PC-3 (cell line): ENCODE measurements around the gene WNT5B. TPM values are rescaled to one million over a fixed set of nuclear protein-coding genes. Genes with fewer than 3 reads are reported as not detected.

Experiments used
- ATAC-seq: fragments of 200-7000 bp; cut with Tn5 transposase; 2 replicates; pipeline ENCODE4 v1.9.1; 2020; ENCODE audit warnings: mild to moderate bottlenecking, moderate library complexity
- BruUV-seq: library from RNA; stranded (reverse); fragments of 400-500 nt; replicated peaks from 2 replicates; lab custom pipeline; 2021; lab: Mats Ljungman, UMichigan
- CTCF ChIA-PET: fragments of 300-600 bp; sonication (Branson Sonifier 250); formaldehyde crosslinking; loops from one replicate; lab custom pipeline; 2022; ENCODE audit warnings: antibody characterized with exemption; lab: Charles Lee
- POLR2A ChIA-PET: fragments of 300-600 bp; sonication (Branson Sonifier 250); formaldehyde crosslinking; loops from one replicate; lab custom pipeline; 2022; ENCODE audit warnings: antibody characterized with exemption; ENCODE audit not compliant: unreplicated experiment; lab: Charles Lee
- DNase-seq: peaks from one replicate; pipeline ENCODE4 v3.0.0-alpha.2; 2015
- H2AFZ ChIP-seq: fragments of 300-600 bp; sonication (generic); 2 replicates; pipeline ENCODE4 v1.6.0; 2016; ENCODE audit warnings: antibody characterized with exemption, low read length
- H3F3A ChIP-seq: fragments of 300-600 bp; sonication (generic); one replicate; pipeline ENCODE4 v1.6.0; 2017; ENCODE audit warnings: antibody characterized with exemption, low read length, control low read depth, mild to moderate bottlenecking; ENCODE audit not compliant: unreplicated experiment
- H3K27ac ChIP-seq: fragments of 300-600 bp; sonication (generic); 2 replicates; pipeline ENCODE4 v1.5.1; 2016; ENCODE audit warnings: mild to moderate bottlenecking, low read length
- H3K27me3 ChIP-seq: fragments of 300-600 bp; sonication (generic); 2 replicates; pipeline ENCODE4 v1.6.1; 2016; ENCODE audit warnings: low read length, mixed read lengths
- H3K36me3 ChIP-seq: fragments of 300-600 bp; sonication (generic); 2 replicates; pipeline ENCODE4 v1.6.1; 2016; ENCODE audit warnings: low read depth, mixed run types, low read length, mixed read lengths
- H3K4me1 ChIP-seq: fragments of 300-600 bp; sonication (generic); 2 replicates; pipeline ENCODE4 v1.5.1; 2016; ENCODE audit warnings: low read length; ENCODE audit not compliant: insufficient read depth
- H3K4me2 ChIP-seq: fragments of 300-600 bp; sonication (generic); 2 replicates; pipeline ENCODE4 v1.6.0; 2016; ENCODE audit warnings: low read length
- H3K4me3 ChIP-seq: fragments of 300-600 bp; sonication (generic); 2 replicates; pipeline ENCODE4 v1.5.1; 2016; ENCODE audit warnings: mild to moderate bottlenecking, low read length, mixed read lengths
- H3K79me2 ChIP-seq: fragments of 300-600 bp; sonication (generic); 2 replicates; pipeline ENCODE4 v1.6.1; 2017; ENCODE audit warnings: low read length, mixed read lengths
- H3K9ac ChIP-seq: fragments of 300-600 bp; sonication (generic); 2 replicates; pipeline ENCODE4 v1.6.0; 2016; ENCODE audit warnings: mild to moderate bottlenecking, low read length
- H3K9me2 ChIP-seq: fragments of 300-600 bp; sonication (generic); replicated peaks from 2 replicates; pipeline ENCODE4 v1.6.1; 2016; ENCODE audit warnings: mixed run types, low read length, mixed read lengths
- H3K9me3 ChIP-seq: fragments of 300-600 bp; sonication (generic); 2 replicates; pipeline ENCODE4 v1.6.1; 2016; ENCODE audit warnings: low read length, mixed read lengths
- H4K20me1 ChIP-seq: fragments of 300-600 bp; sonication (generic); 2 replicates; pipeline ENCODE4 v1.6.1; 2016; ENCODE audit warnings: low read length, mixed read lengths
- EZH2 ChIP-seq: fragments of 300-600 bp; sonication (generic); IDR thresholded peaks from one replicate; pipeline ENCODE4 v1.6.1; 2017; ENCODE audit warnings: antibody characterized with exemption, mild to moderate bottlenecking, low read length; ENCODE audit not compliant: unreplicated experiment
- EZH2phosphoT487 ChIP-seq: fragments of 300-600 bp; sonication (generic); IDR thresholded peaks from 2 replicates; pipeline ENCODE4 v1.6.1; 2018; ENCODE audit warnings: mild to moderate bottlenecking, antibody characterized with exemption, low read length, borderline replicate concordance
- intact Hi-C: fragments of 100-400 bp; cut with micrococcal nuclease; formaldehyde crosslinking; loops from 2 replicates; pipeline ENCODE4 v1.9.0; 2023
- total RNA-seq: library from RNA; depleted of rRNA; stranded (reverse); fragments of >200 nt; gene quantifications from 2 replicates; pipeline ENCODE4 v1.2.3, GENCODE V29; 2014
- TF ChIP-seq, protein P1 (sequence below): fragments of 300-600 bp; sonication (generic); conservative IDR thresholded peaks from 2 replicates; pipeline ENCODE4 v1.5.1; 2017; ENCODE audit warnings: antibody characterized with exemption, low read depth, mild to moderate bottlenecking, low read length

The WNT5B gene
- total RNA-seq, 1 experiment from 2014 or later = 2.2 TPM

DNA sequence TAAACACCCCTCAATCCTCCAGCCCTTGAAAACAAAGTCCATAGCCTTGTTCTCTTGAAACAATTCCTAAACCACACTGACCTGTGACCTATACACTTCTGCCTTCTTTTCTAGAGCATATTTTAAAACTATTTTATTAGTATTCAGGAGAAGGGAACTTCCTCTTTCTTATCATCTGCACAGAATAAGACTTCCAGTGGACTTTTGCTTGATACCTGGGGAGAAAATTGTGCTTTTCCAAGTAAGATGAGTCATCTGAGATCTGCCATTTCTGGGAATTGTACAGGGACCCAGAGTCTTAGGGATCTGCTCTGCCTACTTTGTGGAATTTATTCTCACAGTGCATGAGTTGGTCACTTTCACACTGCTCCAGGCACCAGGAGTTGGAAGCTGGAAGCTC lies 10.5 kb upstream of the WNT5B start:
- Histone ChIP-seq H3K79me2 (no peaks in the 10 kb centered on the region), H4K20me1 (no peaks in the 10 kb centered on the region), H3K9me2 (no peaks in the 10 kb centered on the region), H3F3A (no peaks in the 10 kb centered on the region), H3K9ac (no peak overlapping the region), H3K27ac (no peak overlapping the region), H3K27me3 (no peaks in the 10 kb centered on the region), H3K4me2 (no peak overlapping the region), H3K4me1 (no peaks in the 10 kb centered on the region), H3K36me3 (no peaks in the 10 kb centered on the region), H2AFZ (no peak overlapping the region), H3K9me3 (no peaks in the 10 kb centered on the region), H3K4me3 (no peak overlapping the region)
- intact Hi-C loops = no loop called here
- ATAC-seq (no peak), DNase-seq (no peak)
- ChIA-PET POLR2A (no interaction called here), CTCF (no interaction called here)
- TF ChIP-seq, protein P1, sequence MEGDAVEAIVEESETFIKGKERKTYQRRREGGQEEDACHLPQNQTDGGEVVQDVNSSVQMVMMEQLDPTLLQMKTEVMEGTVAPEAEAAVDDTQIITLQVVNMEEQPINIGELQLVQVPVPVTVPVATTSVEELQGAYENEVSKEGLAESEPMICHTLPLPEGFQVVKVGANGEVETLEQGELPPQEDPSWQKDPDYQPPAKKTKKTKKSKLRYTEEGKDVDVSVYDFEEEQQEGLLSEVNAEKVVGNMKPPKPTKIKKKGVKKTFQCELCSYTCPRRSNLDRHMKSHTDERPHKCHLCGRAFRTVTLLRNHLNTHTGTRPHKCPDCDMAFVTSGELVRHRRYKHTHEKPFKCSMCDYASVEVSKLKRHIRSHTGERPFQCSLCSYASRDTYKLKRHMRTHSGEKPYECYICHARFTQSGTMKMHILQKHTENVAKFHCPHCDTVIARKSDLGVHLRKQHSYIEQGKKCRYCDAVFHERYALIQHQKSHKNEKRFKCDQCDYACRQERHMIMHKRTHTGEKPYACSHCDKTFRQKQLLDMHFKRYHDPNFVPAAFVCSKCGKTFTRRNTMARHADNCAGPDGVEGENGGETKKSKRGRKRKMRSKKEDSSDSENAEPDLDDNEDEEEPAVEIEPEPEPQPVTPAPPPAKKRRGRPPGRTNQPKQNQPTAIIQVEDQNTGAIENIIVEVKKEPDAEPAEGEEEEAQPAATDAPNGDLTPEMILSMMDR = no peak
- no peak for TF ChIP-seq EZH2phosphoT487
- no peak for TF ChIP-seq EZH2
- BruUV-seq = no TSS peak

DNA sequence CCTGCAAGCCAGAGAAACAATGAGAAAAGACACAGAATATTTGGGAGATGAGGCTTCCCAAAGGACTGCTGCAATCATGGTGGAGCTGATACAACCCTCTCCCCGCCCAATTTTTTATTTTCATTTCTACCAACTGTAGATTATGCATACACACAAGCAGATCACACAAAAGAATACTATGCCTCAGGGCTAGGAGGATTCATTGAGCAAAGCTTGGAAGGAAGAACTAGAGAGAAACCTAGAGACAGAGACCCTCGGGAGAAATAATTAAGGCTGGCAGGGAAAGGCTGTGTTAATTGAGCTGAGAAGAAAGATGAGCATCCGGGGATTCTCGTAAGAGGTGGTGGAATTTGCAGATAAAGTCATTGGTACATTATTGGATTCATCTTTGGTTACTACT lies 9.9 kb upstream of the WNT5B start:
- Histone ChIP-seq H2AFZ (no peak overlapping the region), H4K20me1 (no peaks in the 10 kb centered on the region), H3K9me2 (no peaks in the 10 kb centered on the region), H3K27ac (no peak overlapping the region), H3K4me2 (no peak overlapping the region), H3K9ac (no peak overlapping the region), H3F3A (no peaks in the 10 kb centered on the region), H3K4me1 (no peaks in the 10 kb centered on the region), H3K36me3 (no peaks in the 10 kb centered on the region), H3K27me3 (no peaks in the 10 kb centered on the region), H3K4me3 (no peak overlapping the region), H3K79me2 (no peaks in the 10 kb centered on the region), H3K9me3 (no peaks in the 10 kb centered on the region)
- TF ChIP-seq, protein P1 = no peak
- TF ChIP-seq EZH2phosphoT487 (no peak), EZH2 (no peak)
- ChIA-PET POLR2A (no interaction called here), CTCF (no interaction called here)
- ATAC-seq (no peak), DNase-seq (no peak)
- no TSS peak for BruUV-seq
- intact Hi-C loops = no loop called here

DNA sequence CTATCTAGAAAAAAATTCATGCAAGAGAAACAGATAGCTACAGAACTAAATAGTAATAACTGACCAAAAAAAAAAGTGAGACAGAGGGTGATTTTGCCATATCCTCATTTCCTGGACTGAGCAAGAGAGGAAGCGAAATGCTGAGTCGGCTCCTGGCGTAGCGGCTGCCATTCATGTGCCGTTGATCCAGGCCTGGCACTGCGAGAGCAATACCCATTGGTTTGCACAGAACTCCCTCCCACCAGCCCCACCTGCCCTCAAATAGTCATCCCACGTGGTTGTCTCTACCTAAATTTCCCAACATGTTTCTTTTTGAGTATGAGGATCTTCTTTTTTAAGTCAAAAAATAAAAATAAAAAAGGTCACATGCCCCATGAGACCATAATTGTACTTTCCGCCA lies 9.4 kb upstream of the WNT5B start:
- Histone ChIP-seq H3K27ac (no peak overlapping the region), H3K9me2 (no peaks in the 10 kb centered on the region), H3K9me3 (no peaks in the 10 kb centered on the region), H3K79me2 (no peaks in the 10 kb centered on the region), H3K4me1 (no peaks in the 10 kb centered on the region), H3K36me3 (no peaks in the 10 kb centered on the region), H3K4me2 (no peak overlapping the region), H3F3A (no peaks in the 10 kb centered on the region), H4K20me1 (no peaks in the 10 kb centered on the region), H2AFZ (no peak overlapping the region), H3K9ac (no peak overlapping the region), H3K4me3 (no peak overlapping the region), H3K27me3 (no peaks in the 10 kb centered on the region)
- CTCF ChIA-PET = no interaction called here
- no TSS peak for BruUV-seq
- intact Hi-C loops = no loop called here
- DNase-seq (no peak), ATAC-seq (no peak)
- POLR2A ChIA-PET = no interaction called here
- TF ChIP-seq EZH2phosphoT487 = no peak
- no peak for TF ChIP-seq EZH2
- TF ChIP-seq, protein P1 = no peak
